ENCODE results near the gene B3GALNT1. TPM values are rescaled to one million over a fixed set of nuclear protein-coding genes. Genes with fewer than 3 reads are reported as not detected.

B3GALNT1 gene
- total and polyA plus RNA-seq, 2 experiments from 2014 or later = 11.7 to 22.5 TPM

- Histone ChIP-seq H3K27me3 (no peaks in the 10 kb centered on the region), H3K9me3 (ENCODE audit: low read depth) (no peaks in the 10 kb centered on the region), H3K4me1 (ENCODE audit: insufficient read depth) (no peaks in the 10 kb centered on the region), H3K9me2 (replicated peaks; ENCODE audit: insufficient read depth) (no peaks in the 10 kb centered on the region), H3K4me2 (no peak overlapping the region), H3K27ac (no peak overlapping the region), H4K20me1 (ENCODE audit: insufficient read depth, poor library complexity, severe bottlenecking) (no peaks in the 10 kb centered on the region), H3K36me3 (replicated peaks; ENCODE audit: insufficient read depth, low read depth) (no peaks in the 10 kb centered on the region), H3K79me2 (no peaks in the 10 kb centered on the region), H2AFZ (no peak overlapping the region), H3K4me3 (no peak overlapping the region)
- WGBS (ENCODE audit: low lambda C conversion rate, missing lambda C conversion rate) = 11% methylated on average over 1 of the region's 1 CpG
- TF ChIP-seq, protein P1, sequence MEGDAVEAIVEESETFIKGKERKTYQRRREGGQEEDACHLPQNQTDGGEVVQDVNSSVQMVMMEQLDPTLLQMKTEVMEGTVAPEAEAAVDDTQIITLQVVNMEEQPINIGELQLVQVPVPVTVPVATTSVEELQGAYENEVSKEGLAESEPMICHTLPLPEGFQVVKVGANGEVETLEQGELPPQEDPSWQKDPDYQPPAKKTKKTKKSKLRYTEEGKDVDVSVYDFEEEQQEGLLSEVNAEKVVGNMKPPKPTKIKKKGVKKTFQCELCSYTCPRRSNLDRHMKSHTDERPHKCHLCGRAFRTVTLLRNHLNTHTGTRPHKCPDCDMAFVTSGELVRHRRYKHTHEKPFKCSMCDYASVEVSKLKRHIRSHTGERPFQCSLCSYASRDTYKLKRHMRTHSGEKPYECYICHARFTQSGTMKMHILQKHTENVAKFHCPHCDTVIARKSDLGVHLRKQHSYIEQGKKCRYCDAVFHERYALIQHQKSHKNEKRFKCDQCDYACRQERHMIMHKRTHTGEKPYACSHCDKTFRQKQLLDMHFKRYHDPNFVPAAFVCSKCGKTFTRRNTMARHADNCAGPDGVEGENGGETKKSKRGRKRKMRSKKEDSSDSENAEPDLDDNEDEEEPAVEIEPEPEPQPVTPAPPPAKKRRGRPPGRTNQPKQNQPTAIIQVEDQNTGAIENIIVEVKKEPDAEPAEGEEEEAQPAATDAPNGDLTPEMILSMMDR (IDR thresholded peaks at IDR 0.05; ENCODE audit: poor library complexity) = no peak
- TF ChIP-seq EZH2phosphoT487 (IDR thresholded peaks at IDR 0.05; ENCODE audit: low read depth, severe bottlenecking, unreplicated experiment) (no peak), EZH2 (IDR thresholded peaks at IDR 0.05; ENCODE audit: borderline replicate concordance) (no peak)
- no peak for DNase-seq (ENCODE audit: low spot score)
Measured at GRCh38 chr3:161149529-161149928, 44.4 kb upstream of the B3GALNT1 start.

DNA sequence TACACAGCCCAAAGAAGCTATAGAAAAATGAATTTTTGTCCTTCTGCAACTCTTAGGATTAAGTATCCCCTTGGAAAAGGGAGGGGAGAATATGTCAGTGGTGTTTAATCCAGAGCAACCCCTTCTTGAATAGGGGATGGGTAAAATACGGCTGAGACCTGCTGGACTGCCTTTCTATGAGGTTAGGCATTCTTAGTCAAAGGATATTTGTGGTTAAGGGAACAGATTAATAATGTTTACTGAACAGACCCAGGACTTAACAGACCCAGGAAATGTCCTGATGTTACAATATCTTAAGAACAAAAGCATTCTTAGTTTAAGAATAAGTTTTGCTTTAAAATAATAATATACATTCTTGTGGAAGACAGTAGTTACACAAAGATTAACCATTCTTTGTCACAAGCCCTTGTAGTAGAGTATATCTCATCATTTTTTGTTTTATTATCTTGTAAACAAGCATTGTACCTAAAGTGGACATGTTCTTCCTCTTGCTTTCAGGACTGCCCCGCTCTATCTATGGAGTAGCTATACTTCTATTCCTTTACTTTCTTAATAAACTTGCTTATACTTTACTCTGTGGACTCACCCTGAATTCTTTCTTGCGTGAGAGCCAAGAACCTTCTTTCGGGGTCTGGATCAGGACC, 43.8 kb upstream of the B3GALNT1 start:
- WGBS (ENCODE audit: low lambda C conversion rate, missing lambda C conversion rate) = 81% methylated on average over 4 of the region's 4 CpGs
- H3K4me3 ChIP-seq = no peak overlapping the region
- no peaks in the 10 kb centered on the region for H3K27me3 ChIP-seq
- no peaks in the 10 kb centered on the region for H3K9me3 ChIP-seq (ENCODE audit: low read depth)
- no peaks in the 10 kb centered on the region for H3K79me2 ChIP-seq
- no peak overlapping the region for H2AFZ ChIP-seq
- H3K27ac ChIP-seq = no peak overlapping the region
- H3K4me2 ChIP-seq = no peak overlapping the region
- no peaks in the 10 kb centered on the region for H3K9me2 ChIP-seq (replicated peaks; ENCODE audit: insufficient read depth)
- no peaks in the 10 kb centered on the region for H3K4me1 ChIP-seq (ENCODE audit: insufficient read depth)
- TF ChIP-seq, protein P1 (IDR thresholded peaks at IDR 0.05; ENCODE audit: poor library complexity) = no peak
- TF ChIP-seq EZH2phosphoT487 (IDR thresholded peaks at IDR 0.05; ENCODE audit: low read depth, severe bottlenecking, unreplicated experiment) = no peak
- no peak for TF ChIP-seq EZH2 (IDR thresholded peaks at IDR 0.05; ENCODE audit: borderline replicate concordance)
- no peaks in the 10 kb centered on the region for H3K36me3 ChIP-seq (replicated peaks; ENCODE audit: insufficient read depth, low read depth)
- H4K20me1 ChIP-seq (ENCODE audit: insufficient read depth, poor library complexity, severe bottlenecking) = no peaks in the 10 kb centered on the region
- DNase-seq (ENCODE audit: low spot score) = no peak

GRCh38 chr3:161142486-161142885, 37.3 kb upstream of the B3GALNT1 start:
- Histone ChIP-seq H3K9me3 (ENCODE audit: low read depth) (no peaks in the 10 kb centered on the region), H3K79me2 (no peaks in the 10 kb centered on the region), H3K4me3 (no peak overlapping the region), H3K27ac (no peak overlapping the region), H3K4me1 (ENCODE audit: insufficient read depth) (no peaks in the 10 kb centered on the region), H4K20me1 (ENCODE audit: insufficient read depth, poor library complexity, severe bottlenecking) (no peaks in the 10 kb centered on the region), H2AFZ (no peak overlapping the region), H3K4me2 (no peak overlapping the region), H3K27me3 (no peaks in the 10 kb centered on the region), H3K9me2 (replicated peaks; ENCODE audit: insufficient read depth) (no peaks in the 10 kb centered on the region), H3K36me3 (replicated peaks; ENCODE audit: insufficient read depth, low read depth) (no peaks in the 10 kb centered on the region)
- WGBS (ENCODE audit: low lambda C conversion rate, missing lambda C conversion rate) = 81% methylated on average over 1 of the region's 1 CpG
- TF ChIP-seq, protein P1 (IDR thresholded peaks at IDR 0.05; ENCODE audit: poor library complexity) = no peak
- TF ChIP-seq EZH2phosphoT487 (IDR thresholded peaks at IDR 0.05; ENCODE audit: low read depth, severe bottlenecking, unreplicated experiment) = no peak
- DNase-seq (ENCODE audit: low spot score) = no peak

All from hepatocyte (in vitro differentiated cells).